Smooth muscle cell (in vitro differentiated cells): ENCODE results near the gene COLEC12. TPM values are rescaled to one million over a fixed set of nuclear protein-coding genes. Genes with fewer than 3 reads are reported as not detected.
A peak's percentile ranks its signal among the peaks of the same experiment; 100 is the strongest.

Experiments
- DNase-seq: peaks from one replicate; lab custom pipeline; 2025; ENCODE audit not compliant: unreplicated experiment; lab: John Stamatoyannopoulos, UW
- H2AFZ ChIP-seq: fragments of 200-600 bp; sonication (generic); 2 replicates; pipeline ENCODE4 v1.6.0; 2016; ENCODE audit warnings: antibody characterized with exemption, low read depth, mild to moderate bottlenecking
- H3F3A ChIP-seq: fragments of 200-600 bp; sonication (generic); 2 replicates; pipeline ENCODE4 v1.6.0; 2017; ENCODE audit warnings: antibody characterized with exemption, low read depth
- H3K27ac ChIP-seq: fragments of 200-600 bp; sonication (generic); 2 replicates; pipeline ENCODE4 v1.5.1; 2016; ENCODE audit warnings: low read depth, mild to moderate bottlenecking
- H3K27me3 ChIP-seq: fragments of 200-600 bp; sonication (generic); 2 replicates; pipeline ENCODE4 v1.6.1; 2016; ENCODE audit warnings: low read depth, mild to moderate bottlenecking
- H3K36me3 ChIP-seq: fragments of 200-600 bp; sonication (generic); 2 replicates; pipeline ENCODE4 v1.5.1; 2016; ENCODE audit warnings: low read depth
- H3K4me1 ChIP-seq: fragments of 200-600 bp; sonication (generic); 2 replicates; pipeline ENCODE4 v1.5.1; 2016; ENCODE audit warnings: low read depth
- H3K4me2 ChIP-seq: fragments of 200-600 bp; sonication (generic); 2 replicates; pipeline ENCODE4 v1.6.0; 2016; ENCODE audit warnings: mild to moderate bottlenecking
- H3K4me3 ChIP-seq: fragments of 200-600 bp; sonication (generic); 2 replicates; pipeline ENCODE4 v1.5.1; 2016; ENCODE audit warnings: mild to moderate bottlenecking
- H3K79me2 ChIP-seq: fragments of 200-600 bp; sonication (generic); 2 replicates; pipeline ENCODE4 v1.6.0; 2016; ENCODE audit warnings: low read depth, mild to moderate bottlenecking
- H3K9ac ChIP-seq: fragments of 200-600 bp; sonication (generic); 2 replicates; pipeline ENCODE4 v1.6.0; 2016; ENCODE audit warnings: low read depth
- H3K9me3 ChIP-seq: fragments of 200-600 bp; sonication (generic); replicated peaks from 2 replicates; pipeline ENCODE4 v1.5.1; 2016; ENCODE audit warnings: low read depth
- H4K20me1 ChIP-seq: fragments of 200-600 bp; sonication (generic); 2 replicates; pipeline ENCODE4 v1.6.0; 2016; ENCODE audit warnings: low read depth
- WGBS: methylation state at CpG from one replicate; pipeline ENCODE4 v1.1.7; 2016; ENCODE audit warnings: low lambda C conversion rate; 5-methylcytosine and 5-hydroxymethylcytosine counted together
- polyA plus RNA-seq: library from polyadenylated mRNA; unstranded; fragments of >200 nt; fragmentation: Nextera tagmentation; extraction: Ambion mirVana; gene quantifications from 2 replicates; pipeline ENCODE4 v1.2.1, GENCODE V29; 2016
- total RNA-seq: library from RNA; depleted of rRNA; stranded (reverse); fragments of >200 nt; gene quantifications from 2 replicates; pipeline ENCODE4 v1.2.3, GENCODE V29; 2014
- TF ChIP-seq, protein P1 (sequence below): fragments of 200-600 bp; sonication (generic); IDR thresholded peaks from 2 replicates; pipeline ENCODE4 v1.5.1; 2017; ENCODE audit warnings: borderline replicate concordance, mild to moderate bottlenecking, antibody characterized with exemption; ENCODE audit not compliant: insufficient read depth, poor library complexity, severe bottlenecking

The COLEC12 gene
- total and polyA plus RNA-seq, 2 experiments from 2014 or later = 10.8 to 13.7 TPM

- peak overlapping the region; percentile 81 for H3K4me2 ChIP-seq
Measured at GRCh38 chr18:370751-371608, 129.5 kb downstream of the COLEC12 start.

DNA sequence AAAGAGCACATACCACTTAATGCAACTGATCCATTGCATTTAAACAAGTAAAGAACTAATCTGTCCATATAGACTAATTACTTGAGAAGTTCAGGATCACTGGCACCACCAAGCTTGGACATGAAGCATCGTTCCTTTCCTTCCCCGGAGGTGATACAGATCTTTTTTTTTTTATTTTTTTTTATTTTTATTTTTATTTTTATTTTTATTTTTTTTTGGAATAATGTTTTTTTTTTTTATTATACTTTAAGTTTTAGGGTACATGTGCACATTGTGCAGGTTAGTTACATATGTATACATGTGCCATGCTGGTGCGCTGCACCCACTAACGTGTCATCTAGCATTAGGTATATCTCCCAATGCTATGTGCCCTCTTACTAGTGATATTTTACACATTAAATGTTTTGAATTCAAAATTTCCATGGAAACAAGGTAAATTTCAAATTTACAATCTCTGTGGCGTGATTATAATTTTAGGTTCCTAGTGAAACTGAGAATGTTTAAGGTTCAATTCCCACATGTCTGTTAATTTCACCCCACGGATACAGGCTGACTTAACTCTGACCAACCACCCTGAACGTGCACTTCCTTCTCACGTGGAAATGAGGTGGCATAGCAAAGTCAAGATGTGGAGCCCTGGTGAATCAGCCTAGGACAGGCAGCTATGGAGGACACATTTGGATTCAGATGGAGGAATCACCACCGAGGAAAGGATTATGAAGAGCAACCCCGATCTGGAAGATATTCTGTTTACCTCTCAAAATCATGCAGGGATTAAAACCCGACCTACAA lies 131.1 kb downstream of the COLEC12 start:
- Histone ChIP-seq H3K27me3 (no peaks in the 10 kb centered on the region), H3K4me3 (no peak overlapping the region), H2AFZ (no peak overlapping the region), H3K79me2 (no peaks in the 10 kb centered on the region), H3K27ac (no peak overlapping the region), H4K20me1 (no peaks in the 10 kb centered on the region), H3K4me2 (no peak overlapping the region), H3F3A (no peaks in the 10 kb centered on the region), H3K4me1 (peaks cover 3% of the 10 kb centered on the region), H3K9ac (no peak overlapping the region), H3K36me3 (no peaks in the 10 kb centered on the region), H3K9me3 (no peaks in the 10 kb centered on the region)
- DNase-seq = no peak
- WGBS = 89% methylated on average over 11 of the region's 11 CpGs
- TF ChIP-seq, protein P1, sequence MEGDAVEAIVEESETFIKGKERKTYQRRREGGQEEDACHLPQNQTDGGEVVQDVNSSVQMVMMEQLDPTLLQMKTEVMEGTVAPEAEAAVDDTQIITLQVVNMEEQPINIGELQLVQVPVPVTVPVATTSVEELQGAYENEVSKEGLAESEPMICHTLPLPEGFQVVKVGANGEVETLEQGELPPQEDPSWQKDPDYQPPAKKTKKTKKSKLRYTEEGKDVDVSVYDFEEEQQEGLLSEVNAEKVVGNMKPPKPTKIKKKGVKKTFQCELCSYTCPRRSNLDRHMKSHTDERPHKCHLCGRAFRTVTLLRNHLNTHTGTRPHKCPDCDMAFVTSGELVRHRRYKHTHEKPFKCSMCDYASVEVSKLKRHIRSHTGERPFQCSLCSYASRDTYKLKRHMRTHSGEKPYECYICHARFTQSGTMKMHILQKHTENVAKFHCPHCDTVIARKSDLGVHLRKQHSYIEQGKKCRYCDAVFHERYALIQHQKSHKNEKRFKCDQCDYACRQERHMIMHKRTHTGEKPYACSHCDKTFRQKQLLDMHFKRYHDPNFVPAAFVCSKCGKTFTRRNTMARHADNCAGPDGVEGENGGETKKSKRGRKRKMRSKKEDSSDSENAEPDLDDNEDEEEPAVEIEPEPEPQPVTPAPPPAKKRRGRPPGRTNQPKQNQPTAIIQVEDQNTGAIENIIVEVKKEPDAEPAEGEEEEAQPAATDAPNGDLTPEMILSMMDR = no peak

More at GRCh38 chr18:370751-371608, 129.5 kb downstream of the COLEC12 start:
- Histone ChIP-seq H3K4me1 (peaks cover 3% of the 10 kb centered on the region), H2AFZ (no peak overlapping the region), H3K27me3 (no peaks in the 10 kb centered on the region), H3K79me2 (no peaks in the 10 kb centered on the region), H3K36me3 (no peaks in the 10 kb centered on the region), H3F3A (no peaks in the 10 kb centered on the region), H3K27ac (peak overlapping the region; percentile 7), H4K20me1 (no peaks in the 10 kb centered on the region), H3K4me3 (no peak overlapping the region), H3K9ac (no peak overlapping the region), H3K9me3 (no peaks in the 10 kb centered on the region)
- TF ChIP-seq, protein P1 = no peak
- WGBS = 43% methylated on average over 5 of the region's 5 CpGs
- no peak for DNase-seq

GRCh38 chr18:366466-367061 lies 133.9 kb downstream of the COLEC12 start:
- Histone ChIP-seq H3K27ac (no peak overlapping the region), H3K27me3 (no peaks in the 10 kb centered on the region), H3K4me3 (no peak overlapping the region), H3F3A (peaks cover 11% of the 10 kb centered on the region), H3K4me2 (no peak overlapping the region), H3K9ac (no peak overlapping the region), H3K36me3 (no peaks in the 10 kb centered on the region), H2AFZ (no peak overlapping the region), H3K79me2 (no peaks in the 10 kb centered on the region), H4K20me1 (no peaks in the 10 kb centered on the region), H3K4me1 (peaks cover 25% of the 10 kb centered on the region), H3K9me3 (no peaks in the 10 kb centered on the region)
- TF ChIP-seq, protein P1 = no peak
- WGBS = 84% methylated on average over 9 of the region's 9 CpGs
- DNase-seq = no peak
